CD8-positive, alpha-beta memory T cell (primary cell): ENCODE results near the gene SYT11. TPM values are rescaled to one million over a fixed set of nuclear protein-coding genes. Genes with fewer than 3 reads are reported as not detected.
A peak's percentile ranks its signal among the peaks of the same experiment; 100 is the strongest.
"Not testable (repeated sequence)": the region's sequence is repeated elsewhere in the genome, so short reads cannot be mapped to it uniquely, and the experiment has no call there.

Experiments
- CTCF ChIA-PET: fragments of 350-600 bp; sonication (Branson Sonifier 250); formaldehyde crosslinking; loops from one replicate; lab custom pipeline; 2021; ENCODE audit warnings: antibody characterized with exemption; lab: Charles Lee
- POLR2A ChIA-PET: fragments of 350-600 bp; sonication (Branson Sonifier 250); formaldehyde crosslinking; loops from one replicate; lab custom pipeline; 2021; ENCODE audit warnings: antibody characterized with exemption; lab: Charles Lee
- DNase-seq, 5 donors: peaks; one replicate each; pipeline versions ENCODE4 v3.0.0 to v3.0.0-alpha.2; 2020 to 2022; ENCODE audit warnings: mixed read lengths in 1 of 5
- H3K27ac ChIP-seq: one replicate; pipeline ENCODE4 v1.7.0; 2013; ENCODE audit warnings: low read depth, mild to moderate bottlenecking, low read length, moderate library complexity
- H3K27me3 ChIP-seq: 2 replicates; pipeline ENCODE4 v1.7.0; 2013; ENCODE audit warnings: low read length, mild to moderate bottlenecking; ENCODE audit not compliant: insufficient read depth, poor library complexity, severe bottlenecking
- H3K36me3 ChIP-seq: 2 replicates; pipeline ENCODE4 v1.7.0; 2013; ENCODE audit warnings: mild to moderate bottlenecking, low read length, moderate library complexity; ENCODE audit not compliant: insufficient read depth
- H3K4me1 ChIP-seq: 2 replicates; pipeline ENCODE4 v1.7.0; 2013; ENCODE audit warnings: mild to moderate bottlenecking, low read length, moderate library complexity; ENCODE audit not compliant: insufficient read depth
- H3K4me3 ChIP-seq: 2 replicates; pipeline ENCODE4 v1.7.0; 2013; ENCODE audit warnings: mild to moderate bottlenecking, low read length
- H3K9me3 ChIP-seq: 2 replicates; pipeline ENCODE4 v1.7.0; 2013; ENCODE audit warnings: mild to moderate bottlenecking, low read length
- H3K27ac Mint-ChIP-seq, 8 donors: one replicate each; pipeline ENCODE4 v1.8.0; 2020 to 2021; ENCODE audit warnings: mixed read lengths in 8 of 8, mild to moderate bottlenecking in 6 of 8, inconsistent platforms in 3 of 8, moderate library complexity in 3 of 8
- H3K27me3 Mint-ChIP-seq, 2 donors: one replicate each; pipeline ENCODE4 v1.8.0; 2020 to 2021; ENCODE audit warnings: mixed read lengths in 2 of 2, mild to moderate bottlenecking in 1 of 2, moderate library complexity in 1 of 2
- H3K36me3 Mint-ChIP-seq, 3 donors: one replicate each; pipeline ENCODE4 v1.8.0; 2020 to 2021; ENCODE audit warnings: mixed read lengths in 3 of 3, inconsistent platforms in 1 of 3, mild to moderate bottlenecking in 1 of 3
- H3K4me1 Mint-ChIP-seq, 3 donors: one replicate each; pipeline ENCODE4 v1.8.0; 2020 to 2021; ENCODE audit warnings: mixed read lengths in 3 of 3, inconsistent platforms in 1 of 3, mild to moderate bottlenecking in 1 of 3
- H3K4me3 Mint-ChIP-seq, 7 donors: one replicate each; pipeline ENCODE4 v1.8.0; 2020 to 2021; ENCODE audit warnings: mixed read lengths in 7 of 7, mild to moderate bottlenecking in 6 of 7, moderate library complexity in 4 of 7, inconsistent platforms in 2 of 7
- H3K9me3 Mint-ChIP-seq, 5 donors: one replicate each; pipeline ENCODE4 v1.8.0; 2020 to 2022; ENCODE audit warnings: mixed read lengths in 5 of 5, mild to moderate bottlenecking in 3 of 5, moderate library complexity in 2 of 5, inconsistent platforms in 1 of 5
- polyA plus RNA-seq: library from polyadenylated mRNA; unstranded; fragments of 300-500 nt; fragmentation: Illumina TruSeq; gene quantifications from one replicate; pipeline ENCODE4 v1.2.3, GENCODE V29; 2021
- total RNA-seq, 2 experiments: library from RNA; stranded (reverse); gene quantifications; one replicate each; pipeline ENCODE4 v1.2.3, GENCODE V29; 2021

The SYT11 gene
- total and polyA plus RNA-seq, 3 experiments from 2014 or later = 19.3 to 22.7 (median 22.7) TPM

DNA sequence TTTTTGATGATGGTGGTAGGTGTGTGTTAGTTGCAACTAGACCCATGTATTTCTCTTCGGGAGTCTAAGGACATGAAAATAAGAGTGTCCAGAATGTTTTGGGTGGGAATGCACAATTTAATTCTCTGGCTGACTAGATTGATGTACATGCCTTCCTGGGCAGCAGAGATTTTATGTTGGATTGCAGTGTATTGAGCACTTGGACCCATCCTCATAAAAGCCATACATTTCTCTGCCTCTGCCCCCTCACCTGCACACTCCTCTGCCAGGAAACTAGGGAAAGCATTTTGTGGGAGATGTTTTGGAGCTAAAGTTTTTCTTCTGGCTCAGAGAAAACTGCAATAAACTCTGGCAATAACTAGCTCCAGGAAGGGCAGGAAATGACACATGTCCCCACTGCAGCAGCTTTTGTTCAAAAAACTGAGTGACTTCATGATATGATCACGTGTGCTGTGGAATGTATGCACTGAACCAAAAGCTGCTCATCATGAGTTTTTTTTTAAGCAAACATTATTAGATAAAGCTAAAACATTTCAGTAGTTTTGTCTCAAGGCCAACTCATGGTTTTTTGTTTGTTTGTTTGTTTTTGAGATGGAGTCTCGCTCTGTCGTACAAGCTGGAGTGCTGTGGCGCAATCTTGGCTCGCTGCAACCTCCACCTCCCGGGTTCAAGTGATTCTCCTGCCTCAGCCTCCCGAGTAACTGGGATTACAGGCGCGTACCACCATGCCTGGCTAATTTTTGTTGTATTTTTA is 34.2 kb downstream of the SYT11 start:
- H3K4me3 ChIP-seq = no peak overlapping the region
- Mint-ChIP-seq H3K36me3 (peaks cover 0 to 18% (median 2%) of the 10 kb centered on the region in 3 donors), H3K4me3 (peak overlapping the region in 3 of 7 donors; percentile 9 to 19 (median 12)), H3K27me3 (no peaks in the 10 kb centered on the region), H3K9me3 (no peaks in the 10 kb centered on the region), H3K27ac (peak overlapping the region; percentile 25 to 93 (median 72)), H3K4me1 (peaks cover 12 to 17% (median 13%) of the 10 kb centered on the region in 3 donors)
- CTCF ChIA-PET = interaction anchor here (1.5 kb wide), 1 partner anchor 24 kb away, joined by 3 read pairs; no protein-coding TSS in a partner anchor
- peaks cover 4% of the 10 kb centered on the region for H3K36me3 ChIP-seq
- no peak overlapping the region for H3K27ac ChIP-seq
- POLR2A ChIA-PET = interaction anchor here (0.6 kb wide), 1 partner anchor 54 kb away, joined by 3 read pairs; no protein-coding TSS in a partner anchor
- peaks cover 14% of the 10 kb centered on the region for H3K4me1 ChIP-seq
- no peaks in the 10 kb centered on the region for H3K27me3 ChIP-seq
- no peaks in the 10 kb centered on the region for H3K9me3 ChIP-seq
- DNase-seq = peak in 2 of 5 donors; percentile 19 to 32

GRCh38 chr1:155895617-155896016 is 36.2 kb downstream of the SYT11 start:
- H3K36me3 Mint-ChIP-seq = peaks cover 0 to 38% (median 15%) of the 10 kb centered on the region in 3 donors
- H3K36me3 ChIP-seq = peaks cover 14% of the 10 kb centered on the region
- CTCF ChIA-PET = interaction anchor here (1.0 kb wide), 1 partner anchor 8 kb away, joined by 5 read pairs; no protein-coding TSS in a partner anchor
- POLR2A ChIA-PET, H3K9me3 ChIP-seq, H3K4me3 Mint-ChIP-seq, H3K9me3 Mint-ChIP-seq, H3K27ac Mint-ChIP-seq, H3K27me3 Mint-ChIP-seq, H3K27me3 ChIP-seq, H3K4me3 ChIP-seq, H3K27ac ChIP-seq, DNase-seq: not testable (repeated sequence)
- H3K4me1 ChIP-seq = peaks cover 14% of the 10 kb centered on the region
- H3K4me1 Mint-ChIP-seq = peaks cover 16 to 21% (median 18%) of the 10 kb centered on the region in 3 donors

DNA sequence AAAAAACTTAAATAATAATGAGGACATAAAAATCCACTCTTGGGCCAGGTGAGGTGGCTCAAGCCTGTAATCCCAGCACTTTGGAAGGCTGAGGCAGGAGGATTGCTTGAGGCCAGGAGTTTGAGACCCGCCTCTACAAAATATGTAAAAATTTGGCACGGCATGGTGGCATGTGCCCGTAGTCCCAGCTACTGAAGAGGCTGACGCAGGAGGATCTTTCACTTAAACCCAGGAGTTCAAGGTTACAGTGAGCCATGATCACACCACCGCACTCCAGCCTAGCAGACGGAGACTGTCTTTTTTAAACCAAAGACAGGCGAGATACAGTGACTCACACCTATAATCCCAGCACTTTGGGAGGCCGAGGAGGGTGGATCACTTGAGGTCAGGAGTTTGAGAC is 37.1 kb downstream of the SYT11 start:
- DNase-seq, H3K9me3 Mint-ChIP-seq, H3K27me3 Mint-ChIP-seq, H3K4me3 Mint-ChIP-seq, H3K4me3 ChIP-seq, H3K9me3 ChIP-seq, CTCF ChIA-PET, H3K27ac ChIP-seq, H3K27me3 ChIP-seq, POLR2A ChIA-PET: not testable (repeated sequence)
- Histone ChIP-seq H3K36me3 (peaks cover 22% of the 10 kb centered on the region), H3K4me1 (peaks cover 14% of the 10 kb centered on the region)
- Mint-ChIP-seq H3K36me3 (peaks cover 0 to 46% (median 15%) of the 10 kb centered on the region in 3 donors), H3K4me1 (peaks cover 16 to 21% (median 18%) of the 10 kb centered on the region in 3 donors), H3K27ac (peak overlapping the region in 2 of 8 donors; percentile 54 to 55)

GRCh38 chr1:155897746-155898145 is 38.4 kb downstream of the SYT11 start:
- Mint-ChIP-seq H3K27ac (peak overlapping the region in 3 of 8 donors; percentile 19 to 66 (median 43)), H3K36me3 (peaks cover 0 to 52% (median 15%) of the 10 kb centered on the region in 3 donors), H3K4me3 (no peak overlapping the region), H3K9me3 (no peaks in the 10 kb centered on the region), H3K27me3 (no peaks in the 10 kb centered on the region), H3K4me1 (peaks cover 16 to 18% (median 17%) of the 10 kb centered on the region in 3 donors)
- CTCF ChIA-PET = no interaction called here
- Histone ChIP-seq H3K27ac (no peak overlapping the region), H3K4me3 (no peak overlapping the region), H3K27me3 (no peaks in the 10 kb centered on the region), H3K36me3 (peaks cover 26% of the 10 kb centered on the region), H3K9me3 (no peaks in the 10 kb centered on the region), H3K4me1 (peaks cover 13% of the 10 kb centered on the region)
- DNase-seq = no peak
- POLR2A ChIA-PET = no interaction called here

- H3K27me3 ChIP-seq = no peaks in the 10 kb centered on the region
- no peaks in the 10 kb centered on the region for H3K27me3 Mint-ChIP-seq
- no peak overlapping the region for H3K27ac ChIP-seq
- H3K4me3 ChIP-seq = no peak overlapping the region
- H3K36me3 Mint-ChIP-seq = peaks cover 0 to 58% (median 15%) of the 10 kb centered on the region in 3 donors
- peak overlapping the region in 4 of 8 donors; percentile 3 to 44 (median 21) for H3K27ac Mint-ChIP-seq
- ChIA-PET POLR2A (interaction anchor here (0.7 kb wide), 1 partner anchor 75 kb away, joined by 3 read pairs; no protein-coding TSS in a partner anchor), CTCF (no interaction called here)
- DNase-seq = no peak
- peaks cover 2% of the 10 kb centered on the region for H3K4me1 ChIP-seq
- peaks cover 5 to 6% (median 6%) of the 10 kb centered on the region in 3 donors for H3K4me1 Mint-ChIP-seq
- H3K4me3 Mint-ChIP-seq = no peak overlapping the region
- no peaks in the 10 kb centered on the region for H3K9me3 Mint-ChIP-seq
- H3K36me3 ChIP-seq = peaks cover 32% of the 10 kb centered on the region
- no peaks in the 10 kb centered on the region for H3K9me3 ChIP-seq
Observed at GRCh38 chr1:155898888-155899287, 39.5 kb downstream of the SYT11 start.

DNA sequence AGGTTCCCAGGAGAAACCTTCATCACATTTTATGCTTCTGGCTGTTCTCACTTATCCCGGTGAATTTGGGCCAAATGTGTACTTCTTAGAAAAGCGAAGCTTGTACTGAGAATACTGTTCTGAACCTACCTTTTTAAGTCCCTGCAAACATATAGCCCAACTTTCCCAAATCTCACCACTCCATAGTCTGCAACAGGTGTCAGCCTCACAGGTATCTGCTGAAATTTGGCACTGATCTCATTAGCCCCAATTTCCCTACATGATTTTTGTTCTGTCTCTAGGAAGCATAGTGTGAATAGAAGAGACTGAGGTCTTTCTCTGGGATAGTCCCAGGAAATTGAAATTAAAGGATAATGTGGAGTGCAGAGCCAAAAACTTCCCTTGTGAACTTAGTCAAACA is 40.3 kb downstream of the SYT11 start:
- Mint-ChIP-seq H3K27ac (peak overlapping the region in 5 of 8 donors; percentile 7 to 62 (median 26)), H3K9me3 (no peaks in the 10 kb centered on the region), H3K4me3 (no peak overlapping the region), H3K36me3 (peaks cover 6 to 66% (median 19%) of the 10 kb centered on the region in 3 donors), H3K4me1 (peaks cover 5 to 9% (median 6%) of the 10 kb centered on the region in 3 donors), H3K27me3 (no peaks in the 10 kb centered on the region)
- no peak overlapping the region for H3K27ac ChIP-seq
- no peak overlapping the region for H3K4me3 ChIP-seq
- no peak for DNase-seq
- no peaks in the 10 kb centered on the region for H3K9me3 ChIP-seq
- H3K4me1 ChIP-seq = no peaks in the 10 kb centered on the region
- ChIA-PET POLR2A (interaction anchor here (0.7 kb wide), 1 partner anchor 1700 kb away, joined by 3 read pairs; no protein-coding TSS in a partner anchor), CTCF (no interaction called here)
- no peaks in the 10 kb centered on the region for H3K27me3 ChIP-seq
- peaks cover 40% of the 10 kb centered on the region for H3K36me3 ChIP-seq

- Histone ChIP-seq H3K9me3 (no peaks in the 10 kb centered on the region), H3K4me1 (no peaks in the 10 kb centered on the region), H3K27me3 (no peaks in the 10 kb centered on the region), H3K36me3 (peaks cover 44% of the 10 kb centered on the region), H3K27ac (no peak overlapping the region), H3K4me3 (no peak overlapping the region)
- no peaks in the 10 kb centered on the region for H3K9me3 Mint-ChIP-seq
- no peak for DNase-seq
- peak overlapping the region in 3 of 8 donors; percentile 7 to 62 (median 15) for H3K27ac Mint-ChIP-seq
- H3K4me3 Mint-ChIP-seq = no peak overlapping the region
- no peaks in the 10 kb centered on the region for H3K27me3 Mint-ChIP-seq
- H3K4me1 Mint-ChIP-seq = peaks cover 5 to 10% (median 6%) of the 10 kb centered on the region in 3 donors
- ChIA-PET POLR2A (interaction anchor here (0.7 kb wide), 1 partner anchor 1701 kb away, joined by 3 read pairs; no protein-coding TSS in a partner anchor), CTCF (no interaction called here)
- peaks cover 6 to 71% (median 21%) of the 10 kb centered on the region in 3 donors for H3K36me3 Mint-ChIP-seq
Observed at GRCh38 chr1:155900161-155900560, 40.8 kb downstream of the SYT11 start.

GRCh38 chr1:155904261-155904660 is 44.9 kb downstream of the SYT11 start:
- Mint-ChIP-seq H3K9me3 (no peaks in the 10 kb centered on the region), H3K27me3 (no peaks in the 10 kb centered on the region), H3K4me1 (peaks cover 1 to 15% (median 4%) of the 10 kb centered on the region in 3 donors), H3K4me3 (no peak overlapping the region), H3K27ac (peak overlapping the region in 3 of 8 donors; percentile 3 to 19 (median 14)), H3K36me3 (peaks cover 6 to 74% (median 18%) of the 10 kb centered on the region in 3 donors)
- H3K4me1 ChIP-seq = peaks cover under 1% of the 10 kb centered on the region
- H3K4me3 ChIP-seq = no peak overlapping the region
- H3K27me3 ChIP-seq = no peaks in the 10 kb centered on the region
- peaks cover 49% of the 10 kb centered on the region for H3K36me3 ChIP-seq
- ChIA-PET CTCF (interaction anchor here (1.2 to 1.3 kb wide), 2 partner anchors 9 to 58 kb away, joined by 3 to 5 read pairs; no protein-coding TSS in a partner anchor), POLR2A (no interaction called here)
- H3K27ac ChIP-seq = no peak overlapping the region
- no peak for DNase-seq
- no peaks in the 10 kb centered on the region for H3K9me3 ChIP-seq
